Large intestine (tissue), 3 donors: ENCODE measurements around the gene ANXA3. TPM values are rescaled to one million over a fixed set of nuclear protein-coding genes. Genes with fewer than 3 reads are reported as not detected.

ENCODE experiments used
- DNase-seq, 2 donors: peaks; one replicate each; pipeline versions ENCODE4 v3.0.0 to v3.0.0-alpha.2; 2013
- H3K27ac ChIP-seq: one replicate; pipeline ENCODE4 v1.5.1; 2013; ENCODE audit warnings: low read length
- H3K27me3 ChIP-seq: 2 replicates; pipeline ENCODE4 v1.6.1; 2013; ENCODE audit warnings: low read length; ENCODE audit not compliant: control insufficient read depth, insufficient read depth
- H3K36me3 ChIP-seq: 2 replicates; pipeline ENCODE4 v1.6.1; 2013; ENCODE audit warnings: low read length; ENCODE audit not compliant: control insufficient read depth, insufficient read depth
- H3K4me1 ChIP-seq: one replicate; pipeline ENCODE4 v1.6.1; 2013; ENCODE audit warnings: low read length; ENCODE audit not compliant: control insufficient read depth, insufficient read depth
- H3K4me3 ChIP-seq: one replicate; pipeline ENCODE4 v1.5.1; 2013; ENCODE audit warnings: low read length
- H3K9me3 ChIP-seq: one replicate; pipeline ENCODE4 v1.6.1; 2013; ENCODE audit warnings: mild to moderate bottlenecking, low read depth, low read length, moderate library complexity; ENCODE audit not compliant: control insufficient read depth
- WGBS: methylation state at CpG from one replicate; pipeline ENCODE4 v1.1.5; 2013; ENCODE audit warnings: low lambda C conversion rate; ENCODE audit not compliant: insufficient coverage; 5-methylcytosine and 5-hydroxymethylcytosine counted together
- polyA plus RNA-seq: library from polyadenylated mRNA; unstranded; fragments of 120-200 nt; gene quantifications from one replicate; pipeline ENCODE4 v1.2.1, GENCODE V29; 2013

Gene ANXA3
- polyA plus RNA-seq, 1 donor = 81.3 TPM

- no peak overlapping the region for H3K4me3 ChIP-seq
- DNase-seq = peak; percentile 91 to 94
- peak overlapping the region; percentile 95 for H3K27ac ChIP-seq
- H3K36me3 ChIP-seq = no peaks in the 10 kb centered on the region
- H3K4me1 ChIP-seq = peaks cover 53% of the 10 kb centered on the region
- 49% methylated on average over 3 of the region's 6 CpGs for WGBS
- H3K27me3 ChIP-seq = no peaks in the 10 kb centered on the region
- H3K9me3 ChIP-seq = no peaks in the 10 kb centered on the region
Measured at GRCh38 chr4:78622253-78622979, 70.8 kb downstream of the ANXA3 start.

GRCh38 chr4:78624048-78624447 lies 72.5 kb downstream of the ANXA3 start:
- Histone ChIP-seq H3K27ac (peak overlapping the region; percentile 95), H3K27me3 (no peaks in the 10 kb centered on the region), H3K4me1 (peaks cover 60% of the 10 kb centered on the region), H3K9me3 (no peaks in the 10 kb centered on the region), H3K36me3 (no peaks in the 10 kb centered on the region), H3K4me3 (no peak overlapping the region)
- WGBS = 100% methylated on average over 1 of the region's 7 CpGs
- peak; percentile 67 to 80 for DNase-seq

- no peaks in the 10 kb centered on the region for H3K27me3 ChIP-seq
- H3K27ac ChIP-seq = peak overlapping the region; percentile 95
- H3K36me3 ChIP-seq = no peaks in the 10 kb centered on the region
- no peak overlapping the region for H3K4me3 ChIP-seq
- peaks cover 70% of the 10 kb centered on the region for H3K4me1 ChIP-seq
- DNase-seq = peak in 1 of 2 donors; percentile 45
- WGBS = 20% methylated on average over 1 of the region's 2 CpGs
- H3K9me3 ChIP-seq = no peaks in the 10 kb centered on the region
Measured at GRCh38 chr4:78625073-78625472, 73.5 kb downstream of the ANXA3 start.

- Histone ChIP-seq H3K27ac (peak overlapping the region; percentile 95), H3K27me3 (no peaks in the 10 kb centered on the region), H3K4me1 (peaks cover 79% of the 10 kb centered on the region), H3K9me3 (no peaks in the 10 kb centered on the region), H3K4me3 (no peak overlapping the region), H3K36me3 (no peaks in the 10 kb centered on the region)
- no CpG with 5 or more reads among the region's 3 CpGs for WGBS
- peak in 1 of 2 donors; percentile 78 for DNase-seq
Measured at GRCh38 chr4:78627046-78627965, 75.7 kb downstream of the ANXA3 start.

- WGBS = 100% methylated on average over 1 of the region's 4 CpGs
- Histone ChIP-seq H3K4me1 (peaks cover 79% of the 10 kb centered on the region), H3K27ac (peak overlapping the region; percentile 95), H3K36me3 (no peaks in the 10 kb centered on the region), H3K9me3 (no peaks in the 10 kb centered on the region), H3K4me3 (no peak overlapping the region), H3K27me3 (no peaks in the 10 kb centered on the region)
- peak in 1 of 2 donors; percentile 81 for DNase-seq
Measured at GRCh38 chr4:78627966-78628678, 76.6 kb downstream of the ANXA3 start.

GRCh38 chr4:78629991-78630541 lies 78.5 kb downstream of the ANXA3 start:
- Histone ChIP-seq H3K36me3 (no peaks in the 10 kb centered on the region), H3K9me3 (no peaks in the 10 kb centered on the region), H3K4me3 (no peak overlapping the region), H3K4me1 (peaks cover 67% of the 10 kb centered on the region), H3K27me3 (no peaks in the 10 kb centered on the region), H3K27ac (peak overlapping the region; percentile 95)
- WGBS = 14% methylated on average over 2 of the region's 4 CpGs
- peak; percentile 90 to 95 for DNase-seq

- Histone ChIP-seq H3K27ac (peak overlapping the region; percentile 95), H3K27me3 (no peaks in the 10 kb centered on the region), H3K4me3 (no peak overlapping the region), H3K9me3 (no peaks in the 10 kb centered on the region), H3K36me3 (no peaks in the 10 kb centered on the region), H3K4me1 (peaks cover 62% of the 10 kb centered on the region)
- WGBS = no CpG with 5 or more reads among the region's 2 CpGs
- no peak for DNase-seq
Measured at GRCh38 chr4:78630615-78631014, 79.0 kb downstream of the ANXA3 start.

GRCh38 chr4:78634011-78634664 lies 82.6 kb downstream of the ANXA3 start:
- WGBS = 90% methylated on average over 2 of the region's 5 CpGs
- Histone ChIP-seq H3K4me3 (no peak overlapping the region), H3K4me1 (peaks cover 33% of the 10 kb centered on the region), H3K27ac (peak overlapping the region; percentile 11), H3K36me3 (no peaks in the 10 kb centered on the region), H3K27me3 (no peaks in the 10 kb centered on the region), H3K9me3 (no peaks in the 10 kb centered on the region)
- DNase-seq = peak in 1 of 2 donors; percentile 32

- 73% methylated on average over 1 of the region's 4 CpGs for WGBS
- DNase-seq = no peak
- H3K36me3 ChIP-seq = no peaks in the 10 kb centered on the region
- peaks cover 10% of the 10 kb centered on the region for H3K4me1 ChIP-seq
- no peak overlapping the region for H3K27ac ChIP-seq
- H3K4me3 ChIP-seq = no peak overlapping the region
- H3K27me3 ChIP-seq = no peaks in the 10 kb centered on the region
- H3K9me3 ChIP-seq = no peaks in the 10 kb centered on the region
Measured at GRCh38 chr4:78638337-78639172, 87.0 kb downstream of the ANXA3 start.
